SK-N-SH treated with all-trans-retinoic acid at 6 μM for 48 hours (cell line): ENCODE results near the gene TF.
"Not testable (repeated sequence)": the region's sequence is repeated elsewhere in the genome, so short reads cannot be mapped to it uniquely, and the experiment has no call there.

Experiments
- ATAC-seq: fragments of 200-7000 bp; cut with Tn5 transposase; 3 replicates; pipeline ENCODE4 v1.9.1; 2020; ENCODE audit warnings: mild to moderate bottlenecking, moderate library complexity
- BACH2 ChIP-seq: fragments of 250-450 bp; sonication (Bioruptor Pico); IDR thresholded peaks from 2 replicates; pipeline ENCODE4 v1.9.0; 2021; ENCODE audit warnings: mild to moderate bottlenecking, borderline replicate concordance
- CREB5 ChIP-seq: fragments of 250-450 bp; sonication (Bioruptor Pico); IDR thresholded peaks from 2 replicates; pipeline ENCODE4 v1.5.1; 2020; ENCODE audit warnings: low read depth, mild to moderate bottlenecking, moderate library complexity
- CSDC2 ChIP-seq: fragments of 250-450 bp; sonication (Bioruptor Pico); IDR thresholded peaks from 2 replicates; pipeline ENCODE4 v1.5.0; 2020; ENCODE audit warnings: mild to moderate bottlenecking, moderate library complexity
- ESRRG ChIP-seq: fragments of 250-450 bp; sonication (Bioruptor Pico); IDR thresholded peaks from 2 replicates; pipeline ENCODE4 v1.6.1; 2021; ENCODE audit warnings: mild to moderate bottlenecking
- ISL1 ChIP-seq: fragments of 250-450 bp; sonication (Bioruptor Pico); IDR thresholded peaks from 2 replicates; pipeline ENCODE4 v2.1.2; 2022; ENCODE audit warnings: mild to moderate bottlenecking, moderate library complexity
- OSR1 ChIP-seq: fragments of 250-450 bp; sonication (Bioruptor Pico); IDR thresholded peaks from 2 replicates; pipeline ENCODE4 v1.8.0; 2022; ENCODE audit warnings: moderate library complexity, mild to moderate bottlenecking, inconsistent platforms
- PATZ1 ChIP-seq: fragments of 250-450 bp; sonication (Bioruptor Pico); IDR thresholded peaks from 2 replicates; pipeline ENCODE4 v1.8.0; 2020; ENCODE audit warnings: mild to moderate bottlenecking, moderate library complexity, borderline replicate concordance
- POU6F1 ChIP-seq: fragments of 250-450 bp; sonication (Bioruptor Pico); IDR thresholded peaks from 2 replicates; pipeline ENCODE4 v1.8.0; 2021; ENCODE audit warnings: low read depth, mild to moderate bottlenecking, moderate library complexity, borderline replicate concordance
- PPARA ChIP-seq: fragments of 250-450 bp; sonication (Bioruptor Pico); IDR thresholded peaks from 2 replicates; pipeline ENCODE4 v1.5.0; 2020; ENCODE audit warnings: mild to moderate bottlenecking, borderline replicate concordance
- SNAI2 ChIP-seq: fragments of 250-450 bp; sonication (Bioruptor Pico); IDR thresholded peaks from 2 replicates; pipeline ENCODE4 v1.5.0; 2020; ENCODE audit warnings: mild to moderate bottlenecking, moderate library complexity
- TCF4 ChIP-seq: fragments of 250-450 bp; sonication (Bioruptor Pico); IDR thresholded peaks from 2 replicates; pipeline ENCODE4 v1.8.0; 2021; ENCODE audit warnings: mild to moderate bottlenecking, moderate library complexity, borderline replicate concordance
- TOX ChIP-seq: fragments of 250-450 bp; sonication (Bioruptor Pico); IDR thresholded peaks from 2 replicates; pipeline ENCODE4 v1.8.0; 2021; ENCODE audit warnings: mild to moderate bottlenecking, moderate library complexity, borderline replicate concordance
- TSHZ2 ChIP-seq: fragments of 250-450 bp; sonication (Bioruptor Pico); IDR thresholded peaks from 2 replicates; pipeline ENCODE4 v1.5.0; 2020; ENCODE audit warnings: mild to moderate bottlenecking, moderate library complexity
- ZC3H10 ChIP-seq: fragments of 250-450 bp; sonication (Bioruptor Pico); IDR thresholded peaks from 2 replicates; pipeline ENCODE4 v1.5.1; 2021; ENCODE audit warnings: mild to moderate bottlenecking, moderate library complexity
- ZNF565 ChIP-seq: fragments of 450-650 bp; formaldehyde crosslinking; conservative IDR thresholded peaks from 2 replicates; pipeline ENCODE4 v1.5.0; 2020; ENCODE audit warnings: low read depth, mild to moderate bottlenecking, moderate library complexity
- ZNF70 ChIP-seq: fragments of 450-650 bp; formaldehyde crosslinking; IDR thresholded peaks from 2 replicates; pipeline ENCODE4 v1.5.0; 2020; ENCODE audit warnings: mild to moderate bottlenecking, moderate library complexity
- ZNF8 ChIP-seq: fragments of 450-650 bp; formaldehyde crosslinking; IDR thresholded peaks from 2 replicates; pipeline ENCODE4 v1.5.0; 2020; ENCODE audit warnings: mild to moderate bottlenecking, moderate library complexity

The TF gene

GRCh38 chr3:133779626-133780203 lies 33.5 kb downstream of the TF start:
- TF ChIP-seq TOX (CRISPR knock-in tag) (no peak), SNAI2 (no peak), CREB5 (no peak)
- ATAC-seq = no peak

GRCh38 chr3:133780756-133781155 lies 34.6 kb downstream of the TF start:
- ATAC-seq = not testable (repeated sequence)

GRCh38 chr3:133781570-133781969 lies 35.4 kb downstream of the TF start:
- no peak for ATAC-seq
- TF ChIP-seq ZNF70 (CRISPR knock-in tag) (no peak), TCF4 (CRISPR knock-in tag) (no peak), OSR1 (CRISPR knock-in tag) (no peak), TSHZ2 (CRISPR knock-in tag) (no peak), ISL1 (CRISPR knock-in tag) (no peak), ZNF8 (CRISPR knock-in tag) (no peak), POU6F1 (CRISPR knock-in tag) (no peak), ESRRG (no peak), PPARA (no peak), ZC3H10 (CRISPR knock-in tag) (no peak), CSDC2 (CRISPR knock-in tag) (no peak), SNAI2 (no peak)

GRCh38 chr3:133782454-133782853 lies 36.3 kb downstream of the TF start:
- ATAC-seq = no peak
- no peak for TF ChIP-seq TSHZ2 (CRISPR knock-in tag)
- TF ChIP-seq PPARA = no peak
- no peak for TF ChIP-seq PATZ1 (CRISPR knock-in tag)
- TF ChIP-seq TCF4 (CRISPR knock-in tag) = no peak
- no peak for TF ChIP-seq ZC3H10 (CRISPR knock-in tag)
- no peak for TF ChIP-seq BACH2 (CRISPR knock-in tag)
- TF ChIP-seq ZNF565 (CRISPR knock-in tag) = no peak
